PFSK-1 (cell line): ENCODE results near the gene SUN2.

Source experiments
- FOXP2 ChIP-seq: optimal IDR thresholded peaks from 2 replicates; pipeline ENCODE3; 2011; ENCODE audit warnings: borderline replicate concordance, control low read depth, inconsistent platforms; ENCODE audit not compliant: insufficient read depth; ENCODE audit errors: extremely low read length, extremely low read depth
- POLR2AphosphoS5 ChIP-seq: IDR thresholded peaks from 2 replicates; pipeline ENCODE4 v1.6.1; 2012; ENCODE audit warnings: low read depth, mild to moderate bottlenecking, control low read depth, low read length, moderate library complexity
- REST ChIP-seq, 2 experiments: IDR thresholded peaks; 2 replicates each; pipeline versions ENCODE4 v1.6.1 to v1.8.0; 2011 to 2012; ENCODE audit warnings: low read depth in 2 of 2, low read length in 2 of 2, control low read depth in 1 of 2, inconsistent platforms in 1 of 2, mild to moderate bottlenecking in 1 of 2, moderate library complexity in 1 of 2; ENCODE audit not compliant: insufficient read depth in 1 of 2
- SIN3A ChIP-seq: IDR thresholded peaks from 2 replicates; pipeline ENCODE4 v1.6.1; 2012; ENCODE audit warnings: mild to moderate bottlenecking, low read length, moderate library complexity, borderline replicate concordance; ENCODE audit not compliant: insufficient read depth
- TAF1 ChIP-seq: IDR thresholded peaks from 2 replicates; pipeline ENCODE4 v1.6.1; 2012; ENCODE audit warnings: low read length, control low read depth, borderline replicate concordance; ENCODE audit not compliant: insufficient read depth

Gene SUN2

GRCh38 chr22:38694049-38694448, 61.7 kb downstream of the SUN2 start:
- no peak for TF ChIP-seq FOXP2
- TF ChIP-seq SIN3A: no peak
- TF ChIP-seq REST (IDR thresholded peaks at IDR 0.05; ENCODE audit: insufficient read depth in 1 of 2, low read depth in 2 of 2, low read length in 2 of 2): no peak
- TF ChIP-seq POLR2AphosphoS5: no peak
- no peak for TF ChIP-seq TAF1

DNA sequence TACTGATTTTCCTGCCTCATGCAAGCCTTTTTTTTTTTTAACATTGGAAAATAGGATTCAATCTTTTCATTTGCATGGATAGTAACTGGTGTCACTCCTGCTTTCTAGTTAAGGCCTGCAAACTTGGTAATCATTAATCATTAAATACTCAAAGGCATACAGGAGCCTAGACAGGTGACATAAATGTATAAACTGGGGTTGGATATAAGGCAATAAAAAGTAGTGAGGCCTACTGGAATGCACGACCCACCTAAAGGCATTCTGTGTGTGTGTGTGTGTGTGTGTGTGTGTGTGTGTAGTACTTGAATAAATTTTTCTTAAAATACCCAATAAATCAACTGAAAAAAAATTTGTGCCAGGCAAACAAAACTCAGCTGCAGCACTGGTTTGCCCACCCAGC, 66.1 kb downstream of the SUN2 start:
- TF ChIP-seq POLR2AphosphoS5 (no peak), TAF1 (no peak), SIN3A (no peak), FOXP2 (no peak)

DNA sequence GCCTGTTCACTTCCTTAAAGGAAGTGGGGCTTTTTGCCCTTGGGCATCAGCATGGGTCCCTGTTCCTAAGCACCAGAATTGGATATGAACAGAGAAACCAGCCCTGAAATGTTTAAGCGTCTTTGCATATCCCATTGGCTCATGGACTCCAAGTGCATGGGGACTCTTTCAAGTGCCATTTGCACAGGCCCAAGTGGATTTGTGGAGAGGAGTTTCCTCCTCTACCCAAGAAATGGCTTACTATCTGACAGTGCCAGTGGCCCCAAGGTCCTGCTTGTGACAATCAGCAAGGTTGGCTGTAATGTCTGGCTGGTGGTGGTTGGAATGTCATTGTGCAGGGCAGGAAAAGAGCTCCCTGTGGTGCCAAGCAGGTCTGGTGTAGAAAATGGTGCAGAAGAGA, 70.0 kb downstream of the SUN2 start:
- no peak for TF ChIP-seq TAF1
- TF ChIP-seq REST (IDR thresholded peaks at IDR 0.05; ENCODE audit: insufficient read depth in 1 of 2, low read depth in 2 of 2, low read length in 2 of 2): no peak
- TF ChIP-seq FOXP2: no peak
- TF ChIP-seq SIN3A: no peak

GRCh38 chr22:38684895-38685294, 70.9 kb downstream of the SUN2 start:
- TF ChIP-seq REST (IDR thresholded peaks at IDR 0.05; ENCODE audit: insufficient read depth in 1 of 2, low read depth in 2 of 2, low read length in 2 of 2) (no peak), TAF1 (no peak), FOXP2 (no peak), SIN3A (no peak), POLR2AphosphoS5 (0 out of 2 replicates have a peak, but pooled peaks have one; percentile 25)
